ENCODE results near the gene MGAT4A. TPM values are rescaled to one million over a fixed set of nuclear protein-coding genes. Genes with fewer than 3 reads are reported as not detected.

MGAT4A gene
- total and polyA plus RNA-seq, 2 of the 13 experiments (the other 11 are each of a cell fraction or from before 2014, with no cell fraction given) = 47.2 to 90.9 TPM

- no peak for TF ChIP-seq SUZ12 (IDR thresholded peaks at IDR 0.05; ENCODE audit: low read depth, low read length)
These were observed 17.5 kb upstream of the MGAT4A start (continued) for GRCh38 chr2:98748292-98749065.

- H3K9me3 ChIP-seq (ENCODE audit: low read length) = 0 out of 2 replicates have a peak, but pooled peaks cover 6% of the 10 kb centered on the region
- intact Hi-C loops (cut with micrococcal nuclease; ENCODE audit: unreplicated experiment) (no loop called here), in situ Hi-C loops (cut with HindIII; ENCODE audit: extremely low pct_ligation_motif_present, low pct_unique_long_range_greater_than_20kb) (no loop called here)
- WGBS (ENCODE audit: low lambda C conversion rate) = 64% methylated on average over 8 of the region's 8 CpGs
- no TSS peak for BruUV-seq (replicated peaks)
- DNase-seq (ENCODE audit: low spot score) = no peak
- ChIA-PET CTCF (ENCODE audit: low intra/inter-chr PET ratio, low total read pairs) (no interaction called here), POLR2A (no interaction called here)
- no peaks in the 10 kb centered on the region for H3K36me3 ChIP-seq (replicated peaks in 1 of 2; ENCODE audit: control insufficient read depth in 1 of 2, insufficient read depth in 2 of 2, low read length in 2 of 2)
- no peaks in the 10 kb centered on the region for H3K79me2 ChIP-seq (ENCODE audit: insufficient read depth, low read length)
- no peaks in the 10 kb centered on the region for H4K20me1 ChIP-seq (ENCODE audit: insufficient read depth, low read length)
- FAIRE-seq = no peak
- no peak overlapping the region for H3K27ac ChIP-seq (ENCODE audit: extremely low read length, insufficient read depth, low read length)
- ATAC-seq = peak; percentile 33; the same call in 1 of the 3 replicates
- no peak overlapping the region for H3K9ac ChIP-seq (ENCODE audit: insufficient read depth, low read depth, low read length)
- H3K27me3 ChIP-seq (ENCODE audit: control insufficient read depth in 1 of 2, insufficient read depth in 2 of 2, low read length in 2 of 2) = peaks cover 0 to 14% of the 10 kb centered on the region in 2 experiments; a peak in 1 of 5 replicates
- no peak overlapping the region for H3K4me2 ChIP-seq (ENCODE audit: low read depth, low read length)
- no peak overlapping the region for H2AFZ ChIP-seq (ENCODE audit: low read length)
- H3K4me3 ChIP-seq (replicated peaks in 1 of 3; ENCODE audit: insufficient read depth in 1 of 3, low read depth in 2 of 3, low read length in 3 of 3) = no peak overlapping the region
- peaks cover 28% of the 10 kb centered on the region for H3K4me1 ChIP-seq (ENCODE audit: insufficient read depth, low read length)
- TF ChIP-seq SRY (CRISPR knock-in tag; IDR thresholded peaks at IDR 0.05) = no peak
These were observed 17.0 kb upstream of the MGAT4A start for GRCh38 chr2:98747888-98748287.

- H3K4me3 ChIP-seq (replicated peaks in 1 of 3; ENCODE audit: insufficient read depth in 1 of 3, low read depth in 2 of 3, low read length in 3 of 3) = no peak overlapping the region
- in situ Hi-C loops (cut with HindIII; ENCODE audit: extremely low pct_ligation_motif_present, low pct_unique_long_range_greater_than_20kb) = no loop called here
- H3K4me2 ChIP-seq (ENCODE audit: low read depth, low read length) = no peak overlapping the region
- ChIA-PET POLR2A (no interaction called here), CTCF (ENCODE audit: low intra/inter-chr PET ratio, low total read pairs) (no interaction called here)
- no peaks in the 10 kb centered on the region for H3K36me3 ChIP-seq (replicated peaks in 1 of 2; ENCODE audit: control insufficient read depth in 1 of 2, insufficient read depth in 2 of 2, low read length in 2 of 2)
- DNase-seq (ENCODE audit: low spot score) = no peak
- no TSS peak for BruUV-seq (replicated peaks)
- H2AFZ ChIP-seq (ENCODE audit: low read length) = no peak overlapping the region
- no peak overlapping the region for H3K27ac ChIP-seq (ENCODE audit: extremely low read length, insufficient read depth, low read length)
- intact Hi-C loops (cut with micrococcal nuclease; ENCODE audit: unreplicated experiment) = no loop called here
- no peaks in the 10 kb centered on the region for H4K20me1 ChIP-seq (ENCODE audit: insufficient read depth, low read length)
- no peak for FAIRE-seq
- no peak for TF ChIP-seq ZNF747 (CRISPR knock-in tag; IDR thresholded peaks at IDR 0.05; ENCODE audit: borderline replicate concordance)
- no peak for ATAC-seq
- peaks cover 28% of the 10 kb centered on the region for H3K4me1 ChIP-seq (ENCODE audit: insufficient read depth, low read length)
- no peaks in the 10 kb centered on the region for H3K79me2 ChIP-seq (ENCODE audit: insufficient read depth, low read length)
- peaks cover 0 to 14% of the 10 kb centered on the region in 2 experiments; a peak in 1 of 5 replicates for H3K27me3 ChIP-seq (ENCODE audit: control insufficient read depth in 1 of 2, insufficient read depth in 2 of 2, low read length in 2 of 2)
- no peaks in the 10 kb centered on the region for H3K9me3 ChIP-seq (ENCODE audit: low read length)
- H3K9ac ChIP-seq (ENCODE audit: insufficient read depth, low read depth, low read length) = no peak overlapping the region
These were observed 15.5 kb upstream of the MGAT4A start for GRCh38 chr2:98746426-98746825.
